HG03108 (cell line): ENCODE data around the gene VWA5B2.
"Not testable (repeated sequence)": the region's sequence is repeated elsewhere in the genome, so short reads cannot be mapped to it uniquely, and the experiment has no call there.

Source experiments
- ATAC-seq: cut with Tn5 transposase; IDR thresholded peaks from one replicate; pipeline ENCODE4 v1.9.1; 2021; ENCODE audit warnings: moderate library complexity; ENCODE audit not compliant: unreplicated experiment

Gene VWA5B2

DNA sequence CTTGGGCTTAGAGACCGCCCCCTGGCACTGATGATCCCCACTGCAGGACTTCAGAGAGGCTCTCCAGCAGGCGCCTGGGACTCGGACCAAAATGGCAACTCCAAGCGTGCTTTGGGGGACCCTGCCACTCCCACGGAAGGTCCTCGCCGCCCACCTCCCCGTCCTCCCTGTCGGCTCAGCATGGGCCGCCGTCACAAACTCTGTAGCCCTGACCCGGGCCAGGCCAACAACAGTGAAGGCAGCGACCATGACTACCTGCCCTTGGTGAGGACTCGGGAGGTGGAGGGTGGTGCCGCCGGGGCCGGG is 11.7 kb downstream of the VWA5B2 start:
- ATAC-seq = no peak

DNA sequence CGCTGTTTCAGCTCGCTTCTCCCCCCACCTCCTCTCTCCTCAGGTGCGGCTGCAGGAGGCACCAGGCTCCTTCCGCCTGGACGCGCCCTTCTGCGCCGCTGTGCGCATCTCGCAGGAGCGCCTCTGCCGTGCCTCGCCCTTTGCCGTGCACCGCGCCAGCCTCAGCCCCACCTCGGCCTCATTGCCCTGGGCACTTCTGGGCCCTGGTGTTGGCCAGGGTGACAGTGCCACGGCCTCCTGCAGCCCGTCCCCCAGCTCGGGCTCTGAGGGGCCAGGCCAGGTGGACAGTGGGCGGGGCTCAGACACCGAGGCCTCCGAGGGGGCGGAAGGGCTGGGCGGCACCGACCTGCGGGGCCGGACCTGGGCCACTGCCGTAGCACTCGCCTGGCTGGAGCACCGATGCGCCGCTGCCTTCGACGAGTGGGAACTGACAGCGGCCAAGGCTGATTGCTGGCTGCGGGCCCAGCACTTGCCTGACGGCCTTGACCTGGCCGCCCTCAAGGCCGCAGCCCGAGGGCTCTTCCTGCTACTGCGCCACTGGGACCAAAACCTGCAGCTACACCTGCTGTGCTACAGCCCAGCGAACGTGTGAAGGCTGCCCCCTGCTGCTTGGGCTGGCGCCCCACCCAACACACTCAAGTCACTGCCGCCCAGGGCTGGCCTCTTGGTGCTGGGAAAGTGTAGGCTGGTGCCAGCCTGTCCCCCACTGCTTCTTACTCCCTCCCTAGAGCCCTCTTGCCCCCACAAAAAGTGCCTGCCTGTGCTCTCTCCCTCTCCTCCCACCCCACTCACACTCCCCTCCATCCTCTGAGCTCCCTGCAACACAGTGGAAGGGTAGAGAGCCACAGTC is 12.3 kb downstream of the VWA5B2 start:
- no peak for ATAC-seq

DNA sequence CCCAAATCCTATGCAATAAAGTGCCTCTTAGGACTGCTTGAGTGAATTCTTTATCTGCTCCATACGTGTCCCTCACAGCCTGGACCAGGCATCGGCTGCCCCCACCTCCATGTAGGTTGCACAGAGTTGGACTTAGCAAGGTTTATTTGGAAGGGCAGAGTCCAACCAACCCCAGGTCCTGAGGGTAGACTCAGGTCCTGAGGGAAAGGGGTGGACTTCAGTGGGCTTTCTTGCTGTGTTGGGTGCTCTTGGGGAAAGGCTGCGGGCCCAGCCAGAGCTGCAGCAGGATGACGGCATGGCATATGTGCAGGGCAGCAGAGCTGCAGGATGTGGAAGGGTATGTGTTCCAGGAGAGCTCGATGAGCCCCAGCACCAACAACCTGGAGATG is 12.9 kb downstream of the VWA5B2 start:
- ATAC-seq = no peak

DNA sequence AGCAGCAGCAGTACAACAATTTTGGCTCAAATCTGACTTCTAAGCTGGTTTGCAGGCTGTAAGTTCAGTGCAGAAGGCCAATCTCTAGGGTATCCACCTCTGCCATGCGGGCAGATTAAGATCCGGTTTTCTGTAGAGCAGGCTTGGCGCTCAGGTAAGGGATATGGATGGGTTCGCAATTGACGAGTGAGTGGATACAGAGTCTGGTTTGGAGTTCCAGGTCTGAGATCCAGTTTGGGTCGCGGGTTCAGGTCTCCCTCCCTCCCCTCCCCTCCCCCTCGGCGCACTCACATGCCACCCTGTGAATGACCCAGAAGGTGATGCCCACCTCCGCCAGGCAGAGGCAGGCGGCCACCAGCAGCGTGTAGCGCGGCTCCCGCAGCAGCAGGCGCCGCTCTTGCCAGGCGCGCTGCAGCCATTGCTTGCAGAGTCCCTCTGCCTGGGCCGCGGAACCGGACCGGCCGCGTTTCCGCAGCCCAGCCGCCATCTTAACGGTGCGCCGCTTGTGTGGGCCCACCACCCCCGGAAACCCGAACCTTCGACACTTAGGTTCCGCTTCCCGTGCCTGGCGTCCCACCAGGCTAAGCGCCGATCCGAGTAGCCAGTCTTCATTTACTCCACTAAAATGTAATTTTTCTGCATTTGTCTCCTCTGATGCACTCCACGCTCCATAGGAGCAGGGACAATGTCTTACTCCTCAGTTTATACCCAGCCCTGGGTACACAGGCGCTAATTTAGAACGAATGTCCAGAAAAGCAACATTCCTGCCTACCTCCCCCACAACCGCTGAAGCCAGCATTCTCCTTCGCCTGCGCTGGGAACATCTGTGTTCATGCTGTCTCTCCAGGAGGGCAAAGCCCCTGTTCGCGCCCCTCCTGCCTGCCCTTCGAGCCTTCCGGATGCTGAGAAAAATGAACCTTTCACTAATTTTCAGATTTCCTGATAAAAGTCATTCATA is 19.3 kb downstream of the VWA5B2 start, which contains the start of gene ALG3:
Gene ALG3 (minus strand): TSS at position 509 of the 958 bp plus-strand sequence. CDS start 22 bp downstream, at position 487.
- peak; percentile 43 for ATAC-seq

DNA sequence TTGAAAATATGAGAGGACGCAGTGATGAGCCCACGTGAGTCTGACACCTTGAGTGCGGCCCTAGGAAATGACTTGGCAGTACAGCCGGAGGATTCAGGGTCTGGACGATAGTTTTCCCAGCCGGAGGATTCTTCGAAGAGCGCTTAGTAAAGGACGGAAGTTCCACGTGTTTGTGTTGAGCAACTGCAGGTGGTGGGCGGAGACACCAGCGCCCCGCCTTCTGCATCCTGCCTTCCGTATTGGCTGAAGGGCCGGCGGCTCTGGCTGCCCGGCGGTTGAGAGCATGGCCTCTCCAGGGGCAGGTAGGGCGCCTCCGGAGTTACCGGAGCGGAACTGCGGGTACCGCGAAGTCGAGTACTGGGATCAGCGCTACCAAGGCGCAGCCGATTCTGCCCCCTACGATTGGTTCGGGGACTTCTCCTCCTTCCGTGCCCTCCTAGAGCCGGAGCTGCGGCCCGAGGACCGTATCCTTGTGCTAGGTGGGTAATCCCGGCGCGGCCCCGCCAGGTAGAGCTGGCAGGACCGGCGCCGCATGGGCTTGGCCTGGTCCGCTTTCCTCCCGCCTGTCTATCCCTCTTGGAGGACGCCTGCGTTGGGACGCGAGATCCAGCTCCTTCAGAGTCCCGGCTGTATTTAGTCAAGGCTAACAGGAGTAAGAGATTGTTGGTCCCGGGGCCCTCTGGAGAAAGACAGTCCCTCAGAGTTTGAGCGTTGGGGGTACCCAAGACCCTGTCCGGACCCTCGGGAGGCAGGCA is 20.2 kb downstream of the VWA5B2 start, which contains the start of gene EEF1AKMT4:
Gene EEF1AKMT4 (plus strand): TSS at position 261 of the 755 bp plus-strand sequence. CDS start 23 bp downstream, at position 284.
- peak; percentile 89 for ATAC-seq

DNA sequence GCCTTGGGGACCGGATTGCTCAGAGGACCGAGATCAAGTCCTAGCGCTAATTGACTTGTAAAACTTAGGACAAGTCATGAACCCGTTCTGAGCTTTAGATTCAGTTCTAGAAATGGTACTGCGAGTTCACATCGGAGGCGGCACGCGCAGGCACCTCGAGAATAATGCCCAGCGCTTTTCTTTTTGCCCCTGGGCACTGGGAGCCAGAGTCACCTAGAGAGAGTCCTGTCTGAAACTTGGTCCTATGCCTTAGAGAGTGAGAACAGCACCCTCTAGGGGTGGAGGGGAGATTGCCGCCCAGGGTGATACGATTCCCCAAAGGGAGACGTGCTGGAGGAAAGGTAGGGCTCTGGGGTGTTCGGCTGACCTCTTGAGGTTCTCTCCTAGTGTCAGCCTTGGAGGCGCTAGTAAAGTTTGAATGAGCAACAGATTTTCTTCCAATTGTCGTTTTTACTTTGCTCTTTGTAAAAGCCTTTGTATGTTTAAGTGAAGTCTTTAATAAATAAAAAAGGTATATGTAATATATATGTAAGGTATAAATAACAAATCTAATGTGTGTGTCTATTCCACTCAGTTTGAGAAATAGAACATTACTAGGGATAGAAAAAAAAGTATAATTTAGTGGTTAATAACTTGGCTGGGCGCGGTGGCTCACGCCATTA is 20.9 kb downstream of the VWA5B2 start:
- peak; percentile 72 for ATAC-seq

DNA sequence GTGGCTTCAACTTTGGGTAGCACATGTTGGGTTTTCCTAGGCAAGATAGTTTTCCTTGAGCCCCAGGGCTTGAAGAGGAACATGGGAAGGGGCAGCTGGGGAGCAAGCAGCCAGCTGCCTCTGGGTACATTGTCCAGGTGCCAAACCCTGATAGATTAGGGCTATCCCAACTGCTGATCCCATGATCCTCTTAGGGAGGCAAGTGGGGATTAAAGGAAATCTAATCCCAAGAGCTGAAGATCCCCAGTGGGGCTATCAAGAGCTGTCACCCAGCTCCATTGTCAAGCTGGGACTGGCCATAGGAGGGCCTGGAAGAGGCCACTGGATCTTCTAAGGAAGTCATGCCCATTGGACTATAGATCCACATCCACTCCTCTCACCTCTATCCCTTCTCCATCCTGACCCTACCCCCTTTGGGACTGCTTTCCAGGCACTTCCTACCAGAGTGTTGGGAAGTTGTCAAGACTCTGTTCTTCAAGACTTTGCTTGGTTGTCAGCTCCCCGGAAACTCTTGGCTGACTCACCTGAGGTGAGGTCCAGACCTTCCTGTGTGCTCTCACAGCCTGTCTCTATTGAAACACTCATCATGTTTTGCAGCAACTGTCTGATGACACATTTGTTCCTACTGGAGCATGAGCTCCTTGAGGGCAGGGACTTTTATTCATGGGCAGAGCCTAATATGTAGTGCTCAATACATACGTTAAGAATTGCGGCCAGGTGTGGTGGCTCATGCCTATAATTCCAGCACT is 26.1 kb downstream of the VWA5B2 start:
- no peak for ATAC-seq

DNA sequence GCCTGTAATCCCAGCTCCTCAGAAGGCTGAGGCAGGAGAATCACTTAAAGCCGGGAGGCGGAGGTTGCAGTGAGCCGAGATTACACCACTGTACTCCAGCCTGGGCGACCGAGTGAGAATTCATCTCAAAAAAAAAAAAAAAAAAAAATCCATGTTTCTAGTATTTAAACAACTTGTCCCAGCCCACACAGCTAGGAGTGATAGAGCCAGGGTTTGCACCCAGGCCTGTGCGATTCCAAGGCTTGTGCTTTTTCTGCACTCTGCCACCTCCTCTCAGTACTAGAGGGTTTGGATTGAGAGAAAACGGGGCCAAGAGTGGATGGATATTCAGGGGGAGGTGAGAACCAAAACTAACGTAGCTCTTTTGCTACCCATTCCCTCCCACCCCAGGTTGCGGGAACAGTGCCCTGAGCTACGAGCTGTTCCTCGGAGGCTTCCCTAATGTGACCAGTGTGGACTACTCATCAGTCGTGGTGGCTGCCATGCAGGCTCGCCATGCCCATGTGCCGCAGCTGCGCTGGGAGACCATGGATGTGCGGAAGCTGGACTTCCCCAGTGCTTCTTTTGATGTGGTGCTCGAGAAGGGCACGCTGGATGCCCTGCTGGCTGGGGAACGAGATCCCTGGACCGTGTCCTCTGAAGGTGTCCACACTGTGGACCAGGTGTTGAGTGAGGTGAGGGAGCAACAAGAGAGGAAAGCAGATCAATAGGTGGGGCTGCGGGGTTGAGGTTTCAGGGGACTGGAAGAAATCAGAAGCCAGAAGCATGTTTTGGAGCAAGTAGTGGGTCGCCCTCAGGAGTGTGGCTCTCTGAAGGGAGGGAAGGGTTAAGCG is 27.9 kb downstream of the VWA5B2 start:
- ATAC-seq = no peak

DNA sequence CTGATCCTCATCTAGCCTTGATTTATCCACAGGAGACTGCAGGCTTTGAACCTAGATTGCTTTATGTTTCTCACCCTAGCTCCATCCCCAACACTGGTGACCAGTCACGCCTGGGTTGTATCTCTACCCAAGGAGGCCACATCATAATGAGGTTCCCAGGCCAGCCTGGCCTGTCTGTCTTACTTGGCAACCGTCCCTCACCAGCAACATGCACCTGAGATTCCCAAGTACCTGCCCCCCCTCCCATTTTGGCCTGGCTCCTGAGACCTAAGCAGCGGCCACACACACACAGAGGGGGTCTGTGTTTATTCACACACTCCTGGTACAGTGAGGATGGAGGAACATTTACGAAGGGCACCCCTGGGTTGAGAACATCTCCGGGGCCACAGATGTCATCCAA is 29.5 kb downstream of the VWA5B2 start:
- ATAC-seq = no peak

DNA sequence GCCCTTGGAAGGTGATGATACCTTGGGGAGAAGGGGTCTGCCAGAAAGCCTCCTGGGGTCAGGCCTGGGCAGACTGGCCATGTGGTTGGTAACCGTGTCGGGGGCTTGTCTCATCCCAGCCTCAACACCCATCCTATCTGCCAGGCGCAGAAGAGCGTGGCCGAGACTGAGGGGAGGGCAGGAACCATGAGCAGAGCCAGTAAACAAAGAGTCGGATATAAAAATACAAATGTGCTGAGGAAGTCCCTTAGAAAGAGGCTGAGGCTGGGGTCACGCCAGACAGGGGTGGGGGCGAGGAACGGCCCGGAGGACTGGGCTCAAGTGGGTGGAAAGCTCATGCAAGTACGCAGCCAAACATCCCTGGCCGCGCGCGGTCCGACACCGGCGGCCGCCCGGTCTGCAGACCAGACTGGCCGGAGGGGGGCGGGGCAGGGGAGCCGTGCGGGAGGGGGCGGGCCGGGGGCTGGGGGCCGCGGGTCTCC is 30.1 kb downstream of the VWA5B2 start:
- no peak for ATAC-seq

DNA sequence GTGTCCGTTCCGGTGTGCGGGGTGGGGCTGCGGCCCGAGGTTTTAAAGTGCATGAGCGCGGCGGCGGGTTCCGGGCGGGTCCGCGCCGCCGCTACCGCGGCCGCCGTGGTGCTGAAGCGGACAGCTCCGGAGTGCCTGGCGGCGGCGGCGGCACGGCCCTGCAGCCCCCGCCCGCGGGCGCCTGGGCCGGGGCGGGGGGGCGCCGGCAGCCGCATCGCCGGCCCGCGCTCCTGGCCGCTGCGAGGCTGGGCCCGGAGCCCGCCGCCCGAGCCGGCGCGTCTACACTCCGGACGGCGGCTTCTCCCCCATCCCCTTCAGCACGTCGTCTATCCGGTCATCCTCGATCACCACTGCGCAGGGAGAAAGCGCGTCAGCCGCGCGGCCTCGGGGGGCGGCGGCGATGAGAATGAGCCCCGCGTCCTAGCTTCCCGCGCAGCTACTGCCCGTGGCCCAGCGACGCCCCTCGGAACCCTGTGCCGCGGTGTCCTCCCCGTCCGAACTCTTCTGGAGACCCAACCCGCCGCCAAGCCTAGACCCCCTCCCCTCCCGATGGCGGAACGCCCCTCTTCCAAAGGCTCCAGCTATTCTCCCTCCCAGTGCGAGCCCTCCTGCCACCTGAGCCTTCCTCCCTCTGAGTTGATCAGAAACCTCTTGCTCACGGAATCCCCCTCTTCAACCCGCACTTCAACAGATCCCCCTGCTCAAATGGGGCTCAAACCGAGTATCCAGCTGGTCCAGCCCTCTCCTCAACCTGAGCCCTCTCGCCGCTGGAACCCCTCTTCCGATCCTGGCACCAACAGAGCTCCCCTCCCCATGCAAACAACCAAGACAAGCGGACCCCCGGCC is 30.7 kb downstream of the VWA5B2 start:
- no peak for ATAC-seq

DNA sequence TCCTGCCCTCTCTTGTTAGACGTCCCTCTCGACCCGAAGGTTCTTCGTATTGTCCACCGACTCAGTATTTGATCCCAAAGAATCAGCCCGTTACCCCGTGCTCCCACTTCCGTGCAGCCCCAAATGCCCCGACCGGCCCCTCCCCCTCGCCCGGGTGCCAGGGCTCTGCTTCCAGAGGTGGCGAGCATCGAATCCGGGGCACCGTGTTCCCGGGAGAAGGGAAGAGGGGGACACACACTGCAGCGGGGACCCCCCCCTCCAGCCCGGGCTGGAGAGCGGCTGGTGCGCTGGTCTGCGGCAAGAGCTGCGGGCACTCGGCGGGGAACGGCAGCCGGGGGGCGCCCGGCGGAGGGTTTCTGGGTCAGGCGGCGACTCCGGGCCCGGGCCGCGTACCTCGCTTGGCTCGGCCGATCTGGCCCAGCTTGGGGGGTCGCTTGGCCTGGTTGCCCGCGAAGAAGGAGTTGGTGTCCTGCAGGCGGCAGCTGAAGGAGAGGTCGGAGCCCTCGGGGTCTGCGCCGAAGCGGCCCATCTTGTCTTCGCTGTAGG is 31.4 kb downstream of the VWA5B2 start:
- ATAC-seq = no peak

DNA sequence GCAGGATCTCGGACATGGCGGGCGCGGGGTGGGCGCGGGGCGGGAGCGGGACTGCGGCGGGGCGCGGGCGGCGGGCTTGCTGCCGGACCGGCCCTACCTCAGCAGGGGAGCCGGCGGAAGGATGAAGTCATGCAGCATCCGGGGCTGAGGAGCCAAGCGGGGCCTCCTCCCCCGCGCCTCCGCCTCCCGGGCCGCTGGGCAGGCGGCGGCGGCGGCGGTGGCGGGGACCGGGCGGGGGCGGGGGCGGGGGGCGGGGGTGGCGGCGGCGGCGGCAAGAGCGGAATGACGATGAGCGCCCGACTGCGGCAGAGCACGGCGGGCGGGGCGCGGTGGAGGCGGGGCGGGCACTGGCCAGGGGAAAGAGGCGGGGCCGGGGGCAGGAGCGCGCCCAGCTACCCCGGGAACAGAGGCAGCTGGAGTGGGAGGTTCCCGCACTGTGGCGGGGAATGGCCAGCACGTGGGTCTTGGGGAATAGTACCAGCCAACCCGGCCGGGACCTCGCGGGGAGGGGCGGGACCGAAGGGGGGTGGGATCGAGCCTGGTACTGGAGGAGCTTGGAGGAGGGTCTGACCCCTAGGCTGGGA is 32.0 kb downstream of the VWA5B2 start, which contains the start of gene CAMK2N2:
Gene CAMK2N2 (minus strand): TSS at position 284 of the 584 bp plus-strand sequence. CDS start 268 bp downstream, at position 16.
- no peak for ATAC-seq

DNA sequence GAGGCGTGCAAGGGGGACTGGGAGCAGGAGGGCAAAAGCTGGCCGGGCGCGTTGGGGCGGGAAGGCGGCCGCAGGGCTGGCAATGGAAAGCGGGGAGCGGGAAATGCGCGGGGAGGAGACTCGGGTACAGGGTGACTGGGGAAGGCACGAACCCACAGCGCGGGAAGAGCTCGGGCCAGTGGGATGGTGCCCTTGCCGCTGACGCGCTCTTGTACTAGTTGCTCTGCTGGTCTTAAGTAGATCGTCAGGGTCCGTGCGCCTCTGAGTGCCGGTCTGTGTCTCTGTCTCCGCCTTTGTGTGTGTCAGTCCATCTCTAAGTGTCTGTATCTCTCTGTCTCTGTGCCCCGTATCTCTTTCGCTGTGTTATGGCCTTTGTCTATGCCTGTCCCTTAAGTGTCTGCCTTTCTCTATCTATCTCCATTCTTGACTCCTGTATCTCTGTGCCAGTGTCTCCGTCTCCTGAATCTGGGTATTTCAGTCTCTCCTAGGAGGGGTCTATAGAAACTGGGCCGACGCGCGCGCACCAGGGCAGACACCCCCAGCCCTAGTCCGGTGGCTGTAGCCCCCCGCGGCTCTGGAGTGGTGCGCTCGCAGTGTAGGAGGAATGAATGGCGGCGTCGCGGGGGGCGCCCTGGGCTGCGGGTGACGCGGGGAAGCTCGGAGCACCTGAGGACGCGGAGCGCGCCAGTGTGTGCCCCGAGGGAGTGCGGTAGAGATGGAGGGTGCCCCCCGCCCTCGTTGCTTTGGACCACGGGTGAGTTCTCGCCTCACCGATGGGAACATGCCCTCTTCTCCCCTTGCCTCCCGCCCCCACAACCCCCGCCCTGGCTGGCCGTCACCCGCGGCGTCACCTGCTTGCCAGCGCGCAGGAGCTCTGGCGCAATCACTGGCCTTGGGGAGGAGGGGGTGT is 32.7 kb downstream of the VWA5B2 start:
- no peak for ATAC-seq

DNA sequence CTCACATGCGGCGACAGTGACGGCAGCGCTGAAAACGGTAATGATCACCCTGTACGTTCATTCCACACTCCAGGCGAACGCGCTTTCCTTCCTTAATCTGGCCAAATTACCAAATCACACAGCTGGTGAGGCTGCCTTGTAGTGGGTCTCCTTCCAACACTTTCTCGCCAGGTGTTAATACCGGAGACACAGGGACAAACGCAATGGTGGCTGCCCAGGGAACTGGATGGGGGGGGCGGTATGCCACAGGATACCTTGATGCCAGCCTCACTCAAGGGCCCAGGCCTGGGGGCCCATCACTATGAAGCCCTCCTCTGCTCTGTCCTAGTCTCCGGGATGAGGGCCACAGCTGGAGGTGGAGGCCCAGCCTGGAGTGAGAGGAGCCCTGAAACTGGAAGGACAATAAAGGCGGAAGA is 33.4 kb downstream of the VWA5B2 start:
- ATAC-seq = no peak

DNA sequence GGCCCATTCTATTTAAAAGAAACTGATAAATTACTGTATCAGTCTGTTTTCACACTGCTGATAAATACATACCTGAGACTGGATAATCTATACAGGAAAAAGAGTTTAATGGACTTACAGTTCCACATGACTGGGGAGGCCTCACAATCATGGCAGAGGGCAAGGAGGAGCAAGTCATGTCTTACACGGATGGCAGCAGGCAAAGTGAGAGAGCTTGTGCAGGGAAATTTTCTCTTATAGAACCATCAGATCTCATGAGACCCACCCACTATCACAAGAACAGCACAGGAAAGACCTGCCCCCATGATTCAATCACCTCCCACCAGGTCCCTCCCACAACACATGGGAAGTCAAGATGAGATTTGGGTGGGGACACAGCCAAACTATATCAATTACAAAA is 37.9 kb downstream of the VWA5B2 start:
- not testable (repeated sequence) for ATAC-seq
